Esophagus muscularis mucosa (tissue), 4 donors: ENCODE data around the gene CCDC24. TPM values are rescaled to one million over a fixed set of nuclear protein-coding genes. Genes with fewer than 3 reads are reported as not detected.
A peak's percentile ranks its signal among the peaks of the same experiment; 100 is the strongest.

Experiments used
- DNase-seq: peaks from one replicate; pipeline ENCODE4 v3.0.0-alpha.2; 2017; ENCODE audit errors: extremely low spot score
- H3K27ac ChIP-seq, 4 donors: fragments of 200-600 bp; sonication (generic); replicated peaks in 1 of 4; 1 replicate in 3 of 4; 2 replicates in 1 of 4; pipeline ENCODE4 v1.5.1; 2016 to 2019; ENCODE audit warnings: mild to moderate bottlenecking in 1 of 4
- H3K27me3 ChIP-seq, 4 donors: fragments of 200-600 bp; sonication (generic); one replicate each; pipeline versions ENCODE4 v1.5.1 to v1.6.0; 2016 to 2019
- H3K36me3 ChIP-seq, 4 donors: fragments of 200-600 bp; sonication (generic); one replicate each; pipeline ENCODE4 v1.5.1; 2016 to 2019
- H3K4me1 ChIP-seq, 4 donors: fragments of 200-600 bp; sonication (generic); one replicate each; pipeline ENCODE4 v1.5.1; 2016 to 2019
- H3K4me3 ChIP-seq, 4 donors: fragments of 200-600 bp; sonication (generic); 1 replicate in 2 of 4; 2 replicates in 2 of 4; pipeline ENCODE4 v1.5.1; 2016 to 2019; ENCODE audit warnings: mild to moderate bottlenecking in 4 of 4, moderate library complexity in 1 of 4
- H3K9me3 ChIP-seq, 4 donors: fragments of 200-600 bp; sonication (generic); 1 replicate in 3 of 4; 2 replicates in 1 of 4; pipeline ENCODE4 v1.5.1; 2016 to 2019
- EP300 ChIP-seq: sonication (generic); formaldehyde crosslinking; IDR thresholded peaks from one replicate; pipeline ENCODE4 v1.6.1; 2017; ENCODE audit warnings: antibody characterized with exemption
- POLR2A ChIP-seq: fragments of 450-650 bp; IDR thresholded peaks from one replicate; pipeline ENCODE4 v1.6.1; 2017; ENCODE audit warnings: antibody characterized with exemption, moderate library complexity, mild to moderate bottlenecking, low read depth
- POLR2AphosphoS5 ChIP-seq, 2 donors: sonication (generic); formaldehyde crosslinking; IDR thresholded peaks; one replicate each; pipeline ENCODE4 v1.6.1; 2017; ENCODE audit warnings: antibody characterized with exemption in 2 of 2
- WGBS: methylation state at CpG from one replicate; pipeline ENCODE4 v1.1.5; 2018; 5-methylcytosine and 5-hydroxymethylcytosine counted together
- intact Hi-C: fragments of 100-400 bp; cut with DNase I; formaldehyde crosslinking; loops from one replicate; pipeline ENCODE4 v1.15.1; 2023
- total RNA-seq, 4 donors: library from RNA; depleted of rRNA; stranded (reverse); fragments of >200 nt; gene quantifications; one replicate each; pipeline versions ENCODE4 v1.1.0 to v1.2.1, GENCODE V29; 2016
- TF ChIP-seq, protein P1 (sequence below), 3 experiments: fragments of 200-600 bp in 2 of 3; fragments of 450-650 bp in 1 of 3; sonication (generic) in 2 of 3; IDR thresholded peaks; one replicate each; pipeline ENCODE4 v1.5.1; 2017 to 2019; ENCODE audit warnings: antibody characterized with exemption in 3 of 3, mild to moderate bottlenecking in 2 of 3, moderate library complexity in 1 of 3

The CCDC24 gene
- total RNA-seq, 4 donors from 2014 or later: 6.2 to 7.3 (median 6.7) TPM

DNA sequence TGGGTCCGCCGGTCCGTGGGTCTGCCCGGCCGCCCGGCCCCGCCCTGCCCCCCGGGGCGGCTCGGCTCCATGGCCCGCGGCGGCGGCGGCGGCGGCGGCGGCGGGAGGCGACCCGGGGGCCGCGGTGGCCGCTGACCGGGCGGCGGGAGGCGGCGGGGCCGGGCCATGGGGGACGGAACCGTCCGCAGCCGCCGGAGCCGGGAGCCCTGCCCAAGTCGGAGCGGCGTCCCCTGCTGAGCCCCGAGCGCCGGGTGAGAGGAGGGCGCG lies 12.2 kb upstream of the CCDC24 start:
- Histone ChIP-seq H3K27me3 (no peaks in the 10 kb centered on the region), H3K4me1 (peaks cover 43 to 64% (median 54%) of the 10 kb centered on the region in 4 donors), H3K4me3 (peak overlapping the region; percentile 72 to 89 (median 83)), H3K36me3 (peaks cover 13 to 37% (median 30%) of the 10 kb centered on the region in 4 donors), H3K9me3 (no peaks in the 10 kb centered on the region), H3K27ac (peak overlapping the region; percentile 57 to 75 (median 63))
- DNase-seq: no peak
- no CpG with 5 or more reads among the region's 45 CpGs for WGBS
- TF ChIP-seq, protein P1, sequence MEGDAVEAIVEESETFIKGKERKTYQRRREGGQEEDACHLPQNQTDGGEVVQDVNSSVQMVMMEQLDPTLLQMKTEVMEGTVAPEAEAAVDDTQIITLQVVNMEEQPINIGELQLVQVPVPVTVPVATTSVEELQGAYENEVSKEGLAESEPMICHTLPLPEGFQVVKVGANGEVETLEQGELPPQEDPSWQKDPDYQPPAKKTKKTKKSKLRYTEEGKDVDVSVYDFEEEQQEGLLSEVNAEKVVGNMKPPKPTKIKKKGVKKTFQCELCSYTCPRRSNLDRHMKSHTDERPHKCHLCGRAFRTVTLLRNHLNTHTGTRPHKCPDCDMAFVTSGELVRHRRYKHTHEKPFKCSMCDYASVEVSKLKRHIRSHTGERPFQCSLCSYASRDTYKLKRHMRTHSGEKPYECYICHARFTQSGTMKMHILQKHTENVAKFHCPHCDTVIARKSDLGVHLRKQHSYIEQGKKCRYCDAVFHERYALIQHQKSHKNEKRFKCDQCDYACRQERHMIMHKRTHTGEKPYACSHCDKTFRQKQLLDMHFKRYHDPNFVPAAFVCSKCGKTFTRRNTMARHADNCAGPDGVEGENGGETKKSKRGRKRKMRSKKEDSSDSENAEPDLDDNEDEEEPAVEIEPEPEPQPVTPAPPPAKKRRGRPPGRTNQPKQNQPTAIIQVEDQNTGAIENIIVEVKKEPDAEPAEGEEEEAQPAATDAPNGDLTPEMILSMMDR (IDR thresholded peaks at IDR 0.05): no peak
- TF ChIP-seq EP300: no peak
- TF ChIP-seq POLR2A: no peak
- no peak for TF ChIP-seq POLR2AphosphoS5 (IDR thresholded peaks at IDR 0.05)
- intact Hi-C loops: no loop called here

GRCh38 chr1:43979528-43980254 lies 11.7 kb upstream of the CCDC24 start:
- TF ChIP-seq EP300 (no peak), POLR2AphosphoS5 (IDR thresholded peaks at IDR 0.05) (no peak), POLR2A (no peak)
- TF ChIP-seq, protein P1 (IDR thresholded peaks at IDR 0.05): no peak
- no peaks in the 10 kb centered on the region for H3K9me3 ChIP-seq
- H3K36me3 ChIP-seq: peaks cover 13 to 41% (median 34%) of the 10 kb centered on the region in 4 donors
- intact Hi-C loops: no loop called here
- H3K4me3 ChIP-seq: peak overlapping the region; percentile 72 to 89 (median 83)
- H3K27me3 ChIP-seq: no peaks in the 10 kb centered on the region
- peaks cover 41 to 62% (median 51%) of the 10 kb centered on the region in 4 donors for H3K4me1 ChIP-seq
- peak overlapping the region; percentile 57 to 75 (median 63) for H3K27ac ChIP-seq
- WGBS: no CpG with 5 or more reads among the region's 45 CpGs
- DNase-seq: no peak

DNA sequence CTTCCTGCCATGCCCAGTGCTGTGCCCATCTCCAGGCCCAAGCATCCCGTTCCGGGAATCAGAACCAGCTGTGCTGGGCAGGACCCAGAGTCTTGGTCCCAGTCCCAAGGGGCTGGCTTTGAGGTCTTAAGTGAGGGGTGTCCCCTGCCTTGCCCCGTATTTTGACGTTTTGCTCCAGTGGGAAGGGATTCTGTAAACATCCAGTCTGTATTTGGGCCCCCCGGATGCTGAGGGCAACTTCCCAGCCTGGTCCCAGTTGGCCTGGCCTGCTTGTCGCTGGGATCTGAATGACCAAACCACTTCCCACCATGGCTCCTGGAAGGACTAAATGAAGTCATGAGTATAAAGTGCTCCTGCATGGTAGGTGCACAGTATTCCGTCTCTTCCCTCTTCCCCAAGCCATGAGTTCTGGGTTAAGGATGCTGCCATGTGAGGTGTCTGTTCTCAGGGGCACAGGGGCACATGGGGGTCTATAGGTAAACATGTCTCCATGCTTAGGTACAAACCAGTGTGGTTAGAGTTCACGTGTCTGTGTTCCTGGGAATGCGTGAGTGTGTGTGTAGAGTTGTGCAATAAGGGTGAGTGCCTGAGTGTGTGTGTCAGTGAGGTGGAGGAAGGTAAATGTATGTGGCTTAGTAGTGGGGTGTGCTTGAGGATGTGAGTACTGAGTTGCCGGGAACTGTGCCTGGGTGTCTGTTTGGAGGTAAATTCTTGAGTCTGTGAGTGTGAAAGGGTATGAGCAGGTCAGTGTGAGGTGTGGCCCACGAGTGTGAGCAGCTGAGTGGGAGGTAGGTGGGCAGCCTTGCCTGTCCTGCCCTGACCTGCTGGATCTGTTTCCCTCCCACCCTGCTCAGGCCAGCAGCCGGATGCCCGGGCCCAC lies 10.9 kb upstream of the CCDC24 start:
- peaks cover 13 to 49% (median 40%) of the 10 kb centered on the region in 4 donors for H3K36me3 ChIP-seq

GRCh38 chr1:43981135-43981491 lies 10.3 kb upstream of the CCDC24 start:
- peaks cover 13 to 54% (median 41%) of the 10 kb centered on the region in 4 donors for H3K36me3 ChIP-seq
- no peaks in the 10 kb centered on the region for H3K9me3 ChIP-seq
- DNase-seq: no peak
- no peak overlapping the region for H3K4me3 ChIP-seq
- intact Hi-C loops: no loop called here
- H3K27ac ChIP-seq: no peak overlapping the region
- 91% methylated on average over 20 of the region's 20 CpGs for WGBS
- TF ChIP-seq, protein P1 (IDR thresholded peaks at IDR 0.05): no peak
- TF ChIP-seq EP300: no peak
- no peak for TF ChIP-seq POLR2A
- no peak for TF ChIP-seq POLR2AphosphoS5 (IDR thresholded peaks at IDR 0.05)
- H3K4me1 ChIP-seq: peaks cover 34 to 53% (median 43%) of the 10 kb centered on the region in 4 donors
- no peaks in the 10 kb centered on the region for H3K27me3 ChIP-seq

More for the DNA sequence above, 10.9 kb upstream of the CCDC24 start:
- Histone ChIP-seq H3K4me1 (peaks cover 40 to 60% (median 49%) of the 10 kb centered on the region in 4 donors), H3K27ac (peak overlapping the region; percentile 57 to 75 (median 63)), H3K27me3 (no peaks in the 10 kb centered on the region), H3K9me3 (no peaks in the 10 kb centered on the region), H3K4me3 (peak overlapping the region; percentile 72 to 89 (median 83))
- intact Hi-C loops: no loop called here
- TF ChIP-seq POLR2AphosphoS5 (IDR thresholded peaks at IDR 0.05) (no peak), POLR2A (no peak)
- TF ChIP-seq, protein P1 (IDR thresholded peaks at IDR 0.05): no peak
- DNase-seq: no peak
- WGBS: 70% methylated on average over 9 of the region's 13 CpGs
